Endothelial cell of umbilical vein (primary cell): Measurements from ENCODE around the gene ATRIP. TPM values are rescaled to one million over a fixed set of nuclear protein-coding genes. Genes with fewer than 3 reads are reported as not detected.

Experiments
- BruUV-seq: library from RNA; stranded (reverse); fragments of 400-500 nt; replicated peaks from 2 replicates; lab custom pipeline; 2021; lab: Mats Ljungman, UMichigan
- CTCF ChIA-PET: fragments of 300-600, 350-600 bp; sonication (Branson Sonifier 250); formaldehyde crosslinking; loops from one replicate; lab custom pipeline; 2021; ENCODE audit warnings: antibody characterized with exemption, inconsistent platforms; lab: Charles Lee
- POLR2A ChIA-PET: fragments of 300-600, 350-600 bp; sonication (Branson Sonifier 250); formaldehyde crosslinking; loops from one replicate; lab custom pipeline; 2021; ENCODE audit warnings: antibody characterized with exemption, inconsistent platforms; lab: Charles Lee
- DNase-seq: peaks from one replicate; pipeline ENCODE4 v3.0.0-alpha.2; 2011; ENCODE audit warnings: low read depth, low spot score
- FAIRE-seq: peaks from 2 replicates; lab custom pipeline; 2011; peaks lifted over from hg19 to GRCh38; lab: Jason Lieb, UNC
- H2AFZ ChIP-seq: 2 replicates; pipeline ENCODE4 v1.6.0; 2012; ENCODE audit warnings: low read depth, low read length, control low read depth, inconsistent platforms
- H3K27ac ChIP-seq: 2 replicates; pipeline ENCODE4 v1.5.1; 2011; ENCODE audit warnings: low read depth, mild to moderate bottlenecking, control low read depth, low read length, moderate library complexity; ENCODE audit not compliant: insufficient read depth
- H3K27me3 ChIP-seq, 2 experiments: 2 replicates each; pipeline versions ENCODE4 v1.6.0 to v1.6.1; 2011; ENCODE audit warnings: low read length in 2 of 2, mixed read lengths in 1 of 2; ENCODE audit not compliant: control insufficient read depth in 2 of 2, insufficient read depth in 2 of 2
- H3K36me3 ChIP-seq, 2 experiments: 2 replicates in 1 of 2; 3 replicates in 1 of 2; pipeline ENCODE4 v1.5.1; 2011; ENCODE audit warnings: low read length in 2 of 2, mild to moderate bottlenecking in 1 of 2, moderate library complexity in 1 of 2; ENCODE audit not compliant: control insufficient read depth in 2 of 2, insufficient read depth in 2 of 2; ENCODE audit errors: extremely low read depth in 1 of 2
- H3K4me1 ChIP-seq: 3 replicates; pipeline ENCODE4 v1.5.1; 2011; ENCODE audit warnings: mild to moderate bottlenecking, low read length; ENCODE audit not compliant: control insufficient read depth, insufficient read depth; ENCODE audit errors: extremely low read depth
- H3K4me2 ChIP-seq: 2 replicates; pipeline ENCODE4 v1.6.1; 2011; ENCODE audit warnings: low read length, control low read depth, mixed read lengths; ENCODE audit not compliant: insufficient read depth
- H3K4me3 ChIP-seq, 3 experiments: fragments of 200-600 bp in 1 of 3; sonication (generic), shearing (Covaris generic) in 1 of 3; replicated peaks in 1 of 3; 2 replicates each; pipeline ENCODE4 v1.5.1; 2011 to 2016; ENCODE audit warnings: control low read depth in 3 of 3, low read length in 3 of 3, mild to moderate bottlenecking in 2 of 3, inconsistent platforms in 1 of 3, low read depth in 1 of 3, moderate library complexity in 1 of 3; ENCODE audit not compliant: insufficient read depth in 1 of 3
- H3K79me2 ChIP-seq: 2 replicates; pipeline ENCODE4 v1.6.0; 2012; ENCODE audit warnings: low read length, inconsistent platforms; ENCODE audit not compliant: control insufficient read depth, insufficient read depth
- H3K9ac ChIP-seq: replicated peaks from 2 replicates; pipeline ENCODE3; 2011; ENCODE audit warnings: low read length, control low read depth; ENCODE audit not compliant: insufficient read depth; ENCODE audit errors: extremely low read depth
- H3K9me1 ChIP-seq: replicated peaks from 3 replicates; pipeline ENCODE4 v1.6.0; 2011; ENCODE audit warnings: mild to moderate bottlenecking, low read length; ENCODE audit not compliant: control insufficient read depth, insufficient read depth; ENCODE audit errors: extremely low read depth
- H3K9me3 ChIP-seq: replicated peaks from 2 replicates; pipeline ENCODE4 v1.5.1; 2012; ENCODE audit warnings: low read length, inconsistent platforms; ENCODE audit not compliant: control insufficient read depth, insufficient read depth
- H4K20me1 ChIP-seq: replicated peaks from 2 replicates; pipeline ENCODE3; 2011; ENCODE audit warnings: mild to moderate bottlenecking, low read length; ENCODE audit not compliant: control insufficient read depth, insufficient read depth; ENCODE audit errors: extremely low read depth
- EZH2 ChIP-seq: IDR thresholded peaks from 2 replicates; pipeline ENCODE4 v1.6.1; 2012; ENCODE audit warnings: borderline replicate concordance, low read depth, mild to moderate bottlenecking, moderate library complexity, low read length, inconsistent platforms; ENCODE audit not compliant: severe bottlenecking
- FOS ChIP-seq: IDR thresholded peaks from 2 replicates; pipeline ENCODE4 v1.6.1; 2011; ENCODE audit warnings: mild to moderate bottlenecking, low read length, moderate library complexity, borderline replicate concordance; ENCODE audit not compliant: insufficient read depth
- GATA2 ChIP-seq: IDR thresholded peaks from 2 replicates; pipeline ENCODE4 v1.7.0; 2011; ENCODE audit warnings: low read depth, mild to moderate bottlenecking, moderate library complexity, mixed read lengths, low read length; ENCODE audit not compliant: insufficient read length, insufficient read depth
- JUN ChIP-seq: IDR thresholded peaks from 2 replicates; pipeline ENCODE4 v1.6.1; 2011; ENCODE audit warnings: borderline replicate concordance, low read depth; ENCODE audit not compliant: insufficient read length, insufficient read depth
- MYC ChIP-seq: IDR thresholded peaks from one replicate; pipeline ENCODE4 v1.6.1; 2011; ENCODE audit warnings: mild to moderate bottlenecking, low read depth, low read length
- POLR2A ChIP-seq: IDR thresholded peaks from 2 replicates; pipeline ENCODE4 v1.6.1; 2012; ENCODE audit warnings: low read depth, mild to moderate bottlenecking, control low read depth, low read length
- POLR2AphosphoS5 ChIP-seq: IDR thresholded peaks from 2 replicates; pipeline ENCODE4 v1.6.1; 2012; ENCODE audit warnings: low read depth, mild to moderate bottlenecking, control low read depth, low read length, moderate library complexity; ENCODE audit not compliant: insufficient read depth
- dilution Hi-C: fragments of 300-500 bp; cut with MboI; formaldehyde crosslinking; loops from one replicate; pipeline ENCODE4 v1.15.0; 2019; ENCODE audit warnings: low sequenced_read_pairs; ENCODE audit not compliant: extremely low pct_ligation_motif_present
- intact Hi-C: fragments of 100-400 bp; cut with micrococcal nuclease; formaldehyde crosslinking; loops from one replicate; pipeline ENCODE4 v1.10.0; 2022
- polyA plus RNA-seq, 4 experiments: library from polyadenylated mRNA; depleted of rRNA in 3 of 4; stranded (reverse) in 3 of 4; unstranded in 1 of 4; fragments of >200 nt; gene quantifications; 2 replicates each; pipeline versions ENCODE4 v1.2.1 to v1.2.3, GENCODE V29; 2011 to 2012; ENCODE audit warnings: missing spikeins in 1 of 4
- total RNA-seq: library from RNA; stranded (reverse); gene quantifications from 2 replicates; pipeline ENCODE4 v1.2.3, GENCODE V29; 2021
- TF ChIP-seq, protein P1 (sequence below), 2 donors: IDR thresholded peaks; 1 replicate in 1 of 2; 2 replicates in 1 of 2; pipeline ENCODE4 v1.5.1; 2011; ENCODE audit warnings: low read length in 2 of 2, mild to moderate bottlenecking in 2 of 2, moderate library complexity in 2 of 2, control low read depth in 1 of 2, inconsistent platforms in 1 of 2, low read depth in 1 of 2; ENCODE audit not compliant: insufficient read depth in 1 of 2; ENCODE audit errors: extremely low read depth in 1 of 2
- TF ChIP-seq, protein P2 (sequence below): IDR thresholded peaks from 2 replicates; pipeline ENCODE4 v1.6.1; 2011; ENCODE audit not compliant: insufficient read depth, insufficient read length

The ATRIP gene
- total and polyA plus RNA-seq, 2 donors (not counting 3 experiments of a cell fraction or from before 2014, with no cell fraction given) = 10.6 to 14.7 TPM

DNA sequence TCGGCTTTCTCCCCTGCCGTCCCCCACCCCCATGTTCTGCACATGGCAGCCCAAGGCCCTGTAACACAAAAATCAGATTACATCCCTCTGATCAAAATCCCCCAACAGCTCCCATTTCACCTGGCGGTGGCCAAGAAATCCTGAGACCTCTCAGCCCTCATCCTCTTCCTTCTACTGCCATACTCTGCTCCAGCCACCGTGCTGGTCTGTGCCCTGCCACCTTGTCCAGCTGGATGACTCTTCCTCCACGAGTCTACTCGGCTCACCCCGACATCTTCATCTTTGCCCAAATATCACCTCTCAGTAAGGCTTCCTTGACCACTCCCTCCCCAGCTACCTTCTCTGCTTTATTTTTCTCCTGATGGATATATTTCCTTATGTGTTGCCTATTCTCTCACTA, 9.7 kb upstream of the ATRIP start:
- H4K20me1 ChIP-seq = no peaks in the 10 kb centered on the region
- H3K27me3 ChIP-seq = no peaks in the 10 kb centered on the region
- ChIA-PET POLR2A (interaction anchor here (0.5 to 0.7 kb wide), 2 partner anchors 10 to 424 kb away, joined by 3 to 4 read pairs; partner anchors contain the start of gene ATRIP), CTCF (interaction anchor here (0.7 to 10.4 kb wide), 35 partner anchors 11 to 264 kb away, joined by 3 to 723 read pairs (median 20); partner anchors contain the start of genes ATRIP, CAMP, CDC25A and CELSR3)
- H3K4me2 ChIP-seq = no peak overlapping the region
- H2AFZ ChIP-seq = no peak overlapping the region
- no peaks in the 10 kb centered on the region for H3K9me3 ChIP-seq
- DNase-seq (no peak), FAIRE-seq (no peak)
- H3K27ac ChIP-seq = no peak overlapping the region
- H3K4me1 ChIP-seq = peaks cover 15% of the 10 kb centered on the region
- H3K4me3 ChIP-seq = no peak overlapping the region
- intact Hi-C loops (loop anchor here (1.0 kb wide), 4 partner anchors 36 to 243 kb away; no protein-coding TSS in a partner anchor), dilution Hi-C loops (no loop called here)
- TF ChIP-seq EZH2 = no peak
- TF ChIP-seq, protein P1, sequence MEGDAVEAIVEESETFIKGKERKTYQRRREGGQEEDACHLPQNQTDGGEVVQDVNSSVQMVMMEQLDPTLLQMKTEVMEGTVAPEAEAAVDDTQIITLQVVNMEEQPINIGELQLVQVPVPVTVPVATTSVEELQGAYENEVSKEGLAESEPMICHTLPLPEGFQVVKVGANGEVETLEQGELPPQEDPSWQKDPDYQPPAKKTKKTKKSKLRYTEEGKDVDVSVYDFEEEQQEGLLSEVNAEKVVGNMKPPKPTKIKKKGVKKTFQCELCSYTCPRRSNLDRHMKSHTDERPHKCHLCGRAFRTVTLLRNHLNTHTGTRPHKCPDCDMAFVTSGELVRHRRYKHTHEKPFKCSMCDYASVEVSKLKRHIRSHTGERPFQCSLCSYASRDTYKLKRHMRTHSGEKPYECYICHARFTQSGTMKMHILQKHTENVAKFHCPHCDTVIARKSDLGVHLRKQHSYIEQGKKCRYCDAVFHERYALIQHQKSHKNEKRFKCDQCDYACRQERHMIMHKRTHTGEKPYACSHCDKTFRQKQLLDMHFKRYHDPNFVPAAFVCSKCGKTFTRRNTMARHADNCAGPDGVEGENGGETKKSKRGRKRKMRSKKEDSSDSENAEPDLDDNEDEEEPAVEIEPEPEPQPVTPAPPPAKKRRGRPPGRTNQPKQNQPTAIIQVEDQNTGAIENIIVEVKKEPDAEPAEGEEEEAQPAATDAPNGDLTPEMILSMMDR (IDR thresholded peaks at IDR 0.05; ENCODE audit: extremely low read depth in 1 of 2, insufficient read depth in 1 of 2, low read depth in 1 of 2, low read length in 2 of 2) = no peak
- no peak for TF ChIP-seq POLR2AphosphoS5
- TF ChIP-seq, protein P2, sequence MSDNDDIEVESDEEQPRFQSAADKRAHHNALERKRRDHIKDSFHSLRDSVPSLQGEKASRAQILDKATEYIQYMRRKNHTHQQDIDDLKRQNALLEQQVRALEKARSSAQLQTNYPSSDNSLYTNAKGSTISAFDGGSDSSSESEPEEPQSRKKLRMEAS = no peak
- H3K9me1 ChIP-seq = no peaks in the 10 kb centered on the region
- H3K9ac ChIP-seq = no peak overlapping the region
- H3K79me2 ChIP-seq = peaks cover 19% of the 10 kb centered on the region
- peaks cover 3 to 9% of the 10 kb centered on the region in 2 experiments for H3K36me3 ChIP-seq
- BruUV-seq = no TSS peak

DNA sequence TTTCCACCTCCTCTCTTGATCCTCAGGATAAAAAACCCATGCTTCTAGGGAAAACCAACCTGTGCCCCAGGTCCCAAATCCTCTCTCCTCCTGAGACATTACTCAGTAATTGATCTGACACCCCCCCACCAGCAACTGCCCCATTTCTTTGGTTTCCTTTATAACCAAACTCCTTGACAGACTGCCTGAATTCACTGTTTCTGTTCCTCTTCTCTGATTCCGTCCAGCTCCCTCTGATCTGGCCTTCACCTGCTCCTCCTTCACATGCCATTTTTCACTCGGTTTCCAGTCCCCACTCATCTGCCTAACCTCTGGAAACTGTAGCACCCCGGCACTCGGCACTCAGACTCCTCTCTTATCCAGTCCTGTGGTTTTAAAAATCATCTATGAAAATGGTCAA, 8.7 kb upstream of the ATRIP start:
- DNase-seq = no peak
- FAIRE-seq = no peak
- intact Hi-C loops (no loop called here), dilution Hi-C loops (no loop called here)
- H3K4me3 ChIP-seq = no peak overlapping the region
- no peak overlapping the region for H3K4me2 ChIP-seq
- peaks cover 26% of the 10 kb centered on the region for H3K79me2 ChIP-seq
- no peaks in the 10 kb centered on the region for H4K20me1 ChIP-seq
- TF ChIP-seq JUN (no peak), MYC (no peak), POLR2A (no peak), GATA2 (no peak), FOS (no peak), POLR2AphosphoS5 (no peak), EZH2 (no peak)
- TF ChIP-seq, protein P2 = no peak
- TF ChIP-seq, protein P1 (IDR thresholded peaks at IDR 0.05; ENCODE audit: extremely low read depth in 1 of 2, insufficient read depth in 1 of 2, low read depth in 1 of 2, low read length in 2 of 2) = no peak
- no peak overlapping the region for H2AFZ ChIP-seq
- no TSS peak for BruUV-seq
- no peak overlapping the region for H3K27ac ChIP-seq
- H3K9me3 ChIP-seq = no peaks in the 10 kb centered on the region
- CTCF ChIA-PET = interaction anchor here (2.7 to 10.4 kb wide), 5 partner anchors 34 to 243 kb away, joined by 91 to 723 read pairs (median 296); partner anchors contain the start of genes CAMP and ZNF589
- H3K4me1 ChIP-seq = peaks cover 16% of the 10 kb centered on the region
- no peak overlapping the region for H3K9ac ChIP-seq
- POLR2A ChIA-PET = no interaction called here
- peaks cover 3 to 8% of the 10 kb centered on the region in 2 experiments for H3K36me3 ChIP-seq
- H3K27me3 ChIP-seq = no peaks in the 10 kb centered on the region
- H3K9me1 ChIP-seq = no peaks in the 10 kb centered on the region
